Neuron (in vitro differentiated cells): ENCODE results near the gene LGALS4.
"Not testable (repeated sequence)": the region's sequence is repeated elsewhere in the genome, so short reads cannot be mapped to it uniquely, and the experiment has no call there.

Experiments
- H2AFZ ChIP-seq: one replicate; pipeline ENCODE4 v1.6.1; 2013; ENCODE audit warnings: low read depth, mild to moderate bottlenecking, inconsistent platforms, low read length, moderate library complexity
- H3K27me3 ChIP-seq: one replicate; pipeline ENCODE4 v1.6.1; 2013; ENCODE audit warnings: low read length; ENCODE audit not compliant: insufficient read depth
- H3K36me3 ChIP-seq: one replicate; pipeline ENCODE4 v1.6.1; 2013; ENCODE audit warnings: low read length; ENCODE audit not compliant: insufficient read depth
- H3K4me1 ChIP-seq: one replicate; pipeline ENCODE4 v1.6.1; 2013; ENCODE audit warnings: low read length; ENCODE audit not compliant: insufficient read depth
- H3K4me3 ChIP-seq: 2 replicates; pipeline ENCODE4 v1.5.1; 2013; ENCODE audit warnings: mild to moderate bottlenecking, low read length, moderate library complexity
- H3K9me3 ChIP-seq: one replicate; pipeline ENCODE4 v1.6.1; 2013; ENCODE audit warnings: low read length

The LGALS4 gene

GRCh38 chr19:38807374-38808098 lies 5.2 kb downstream of the LGALS4 start:
- not testable (repeated sequence) for H3K4me3 ChIP-seq, H3K4me1 ChIP-seq, H3K9me3 ChIP-seq, H3K27me3 ChIP-seq, H3K36me3 ChIP-seq, H2AFZ ChIP-seq

- H3K36me3 ChIP-seq: no peaks in the 10 kb centered on the region
Observed at GRCh38 chr19:38806371-38806770, 6.4 kb downstream of the LGALS4 start.

GRCh38 chr19:38805180-38805579 lies 7.6 kb downstream of the LGALS4 start:
- H3K9me3 ChIP-seq: no peaks in the 10 kb centered on the region
- no peaks in the 10 kb centered on the region for H3K36me3 ChIP-seq
- H3K4me3 ChIP-seq: no peak overlapping the region
- H2AFZ ChIP-seq: no peak overlapping the region
- no peaks in the 10 kb centered on the region for H3K4me1 ChIP-seq
- H3K27me3 ChIP-seq: no peaks in the 10 kb centered on the region

More at GRCh38 chr19:38806371-38806770, 6.4 kb downstream of the LGALS4 start:
- Histone ChIP-seq H3K4me3 (no peak overlapping the region), H2AFZ (no peak overlapping the region), H3K27me3 (no peaks in the 10 kb centered on the region), H3K4me1 (no peaks in the 10 kb centered on the region), H3K9me3 (no peaks in the 10 kb centered on the region)

GRCh38 chr19:38803543-38803942 lies 9.2 kb downstream of the LGALS4 start:
- H3K36me3 ChIP-seq: no peaks in the 10 kb centered on the region
- H3K4me1 ChIP-seq: no peaks in the 10 kb centered on the region
- no peaks in the 10 kb centered on the region for H3K9me3 ChIP-seq
- no peak overlapping the region for H3K4me3 ChIP-seq
- no peak overlapping the region for H2AFZ ChIP-seq
- no peaks in the 10 kb centered on the region for H3K27me3 ChIP-seq

GRCh38 chr19:38801359-38802095 lies 11.2 kb downstream of the LGALS4 start:
- Histone ChIP-seq H3K4me1 (no peaks in the 10 kb centered on the region), H2AFZ (no peak overlapping the region), H3K27me3 (no peaks in the 10 kb centered on the region), H3K9me3 (no peaks in the 10 kb centered on the region), H3K4me3 (no peak overlapping the region), H3K36me3 (no peaks in the 10 kb centered on the region)

GRCh38 chr19:38800577-38801347 lies 12.0 kb downstream of the LGALS4 start:
- H3K4me1 ChIP-seq: no peaks in the 10 kb centered on the region
- H2AFZ ChIP-seq: no peak overlapping the region
- H3K27me3 ChIP-seq: no peaks in the 10 kb centered on the region
- H3K9me3 ChIP-seq: no peaks in the 10 kb centered on the region
- no peak overlapping the region for H3K4me3 ChIP-seq
- H3K36me3 ChIP-seq: no peaks in the 10 kb centered on the region

GRCh38 chr19:38799104-38799503 lies 13.6 kb downstream of the LGALS4 start:
- Histone ChIP-seq H3K4me1 (no peaks in the 10 kb centered on the region), H3K4me3 (no peak overlapping the region), H3K36me3 (no peaks in the 10 kb centered on the region), H2AFZ (no peak overlapping the region), H3K27me3 (no peaks in the 10 kb centered on the region), H3K9me3 (no peaks in the 10 kb centered on the region)

GRCh38 chr19:38797781-38798180 lies 15.0 kb downstream of the LGALS4 start:
- H3K4me1 ChIP-seq: not testable (repeated sequence)

GRCh38 chr19:38796154-38796553 lies 16.6 kb downstream of the LGALS4 start:
- Histone ChIP-seq H3K9me3 (peaks cover 1% of the 10 kb centered on the region), H2AFZ (no peak overlapping the region), H3K4me3 (no peak overlapping the region), H3K27me3 (peaks cover 2% of the 10 kb centered on the region), H3K4me1 (no peaks in the 10 kb centered on the region), H3K36me3 (no peaks in the 10 kb centered on the region)

More at GRCh38 chr19:38797781-38798180, 15.0 kb downstream of the LGALS4 start:
- not testable (repeated sequence) for H2AFZ ChIP-seq, H3K4me3 ChIP-seq, H3K9me3 ChIP-seq, H3K36me3 ChIP-seq, H3K27me3 ChIP-seq

- peaks cover 1% of the 10 kb centered on the region for H3K9me3 ChIP-seq
- H3K4me3 ChIP-seq: no peak overlapping the region
- H3K4me1 ChIP-seq: no peaks in the 10 kb centered on the region
- peaks cover 2% of the 10 kb centered on the region for H3K27me3 ChIP-seq
- H3K36me3 ChIP-seq: no peaks in the 10 kb centered on the region
- no peak overlapping the region for H2AFZ ChIP-seq
Observed at GRCh38 chr19:38795549-38795948, 17.2 kb downstream of the LGALS4 start.

- H3K27me3 ChIP-seq: peaks cover 2% of the 10 kb centered on the region
- H3K36me3 ChIP-seq: no peaks in the 10 kb centered on the region
- no peak overlapping the region for H2AFZ ChIP-seq
- no peak overlapping the region for H3K4me3 ChIP-seq
- peaks cover 1% of the 10 kb centered on the region for H3K9me3 ChIP-seq
- no peaks in the 10 kb centered on the region for H3K4me1 ChIP-seq
Observed at GRCh38 chr19:38793671-38794070, 19.1 kb downstream of the LGALS4 start.

GRCh38 chr19:38793177-38793576 lies 19.6 kb downstream of the LGALS4 start:
- no peaks in the 10 kb centered on the region for H3K36me3 ChIP-seq
- no peaks in the 10 kb centered on the region for H3K4me1 ChIP-seq
- peaks cover 1% of the 10 kb centered on the region for H3K9me3 ChIP-seq
- no peak overlapping the region for H2AFZ ChIP-seq
- H3K27me3 ChIP-seq: peaks cover 2% of the 10 kb centered on the region
- no peak overlapping the region for H3K4me3 ChIP-seq
